Lung (tissue), 12 donors: Measurements from ENCODE around the gene APOLD1. TPM values are rescaled to one million over a fixed set of nuclear protein-coding genes. Genes with fewer than 3 reads are reported as not detected.

Experiments
- ATAC-seq: fragments of 200-7000 bp; cut with Tn5 transposase; one replicate; pipeline ENCODE4 v1.9.1; 2020; ENCODE audit warnings: moderate number of reproducible peaks; ENCODE audit not compliant: insufficient read depth, low FRiP score
- DNase-seq, 3 donors: peaks; one replicate each; pipeline ENCODE4 v3.0.0-alpha.2; 2013 to 2017
- H3K27ac ChIP-seq, 2 donors: one replicate each; pipeline ENCODE4 v1.5.1; 2013; ENCODE audit warnings: mild to moderate bottlenecking in 2 of 2, moderate library complexity in 2 of 2, control low read depth in 1 of 2, inconsistent platforms in 1 of 2, low read depth in 1 of 2, low read length in 1 of 2
- H3K27me3 ChIP-seq, 3 donors: one replicate each; pipeline ENCODE4 v1.5.1; 2013; ENCODE audit warnings: low read length in 2 of 3; ENCODE audit not compliant: control insufficient read depth in 3 of 3, insufficient read depth in 3 of 3
- H3K36me3 ChIP-seq, 4 donors: one replicate each; pipeline ENCODE4 v1.5.1; 2013; ENCODE audit warnings: low read length in 4 of 4, mild to moderate bottlenecking in 1 of 4, moderate library complexity in 1 of 4; ENCODE audit not compliant: control insufficient read depth in 4 of 4, insufficient read depth in 4 of 4
- H3K4me1 ChIP-seq, 5 donors: one replicate each; pipeline ENCODE4 v1.5.1; 2013; ENCODE audit warnings: low read length in 5 of 5, mild to moderate bottlenecking in 2 of 5, moderate library complexity in 1 of 5; ENCODE audit not compliant: control insufficient read depth in 5 of 5, insufficient read depth in 5 of 5
- H3K4me3 ChIP-seq: one replicate; pipeline ENCODE4 v1.5.1; 2013; ENCODE audit warnings: mild to moderate bottlenecking, control low read depth, moderate library complexity
- H3K9ac ChIP-seq, 2 donors: one replicate each; pipeline ENCODE4 v1.5.1; 2013; ENCODE audit warnings: low read length in 2 of 2, control low read depth in 1 of 2; ENCODE audit not compliant: insufficient read depth in 1 of 2
- H3K9me3 ChIP-seq, 4 donors: one replicate each; pipeline ENCODE4 v1.5.1; 2013; ENCODE audit warnings: low read length in 3 of 4, mild to moderate bottlenecking in 1 of 4, moderate library complexity in 1 of 4; ENCODE audit not compliant: control insufficient read depth in 4 of 4, insufficient read depth in 3 of 4
- CTCF ChIP-seq: IDR thresholded peaks from 2 replicates; pipeline ENCODE4 v1.5.1; 2012; ENCODE audit warnings: mild to moderate bottlenecking; ENCODE audit errors: control extremely low read depth, extremely low read depth
- WGBS, 2 donors: extraction: QIAGEN DNeasy Blood & Tissue Kit; methylation state at CpG; one replicate each; pipeline ENCODE4 v1.1.7; 2013; 5-methylcytosine and 5-hydroxymethylcytosine counted together
- polyA plus RNA-seq, 2 donors: library from polyadenylated mRNA; stranded (reverse); fragments of 200-250 nt; gene quantifications; one replicate each; pipeline ENCODE4 v1.2.1, GENCODE V29; 2013
- total RNA-seq, 2 donors: library from RNA; depleted of rRNA in 1 of 2; stranded (reverse); fragments of >200 nt in 1 of 2; gene quantifications; one replicate each; pipeline ENCODE4 v1.2.1, GENCODE V29; 2014 to 2021
- donor health status: control.
- donor health status: control.
- donor health status: Bipolar disorder and iron deficiency.
- donor health status: healthy.
- donor health status: DM: yes; HTN: yes; CAD: no.

The APOLD1 gene
- total and polyA plus RNA-seq, 4 donors: 3.1 to 22.9 (median 20.8) TPM

GRCh38 chr12:12822886-12823285 is 37.4 kb downstream of the APOLD1 start:
- H3K36me3 ChIP-seq: peaks cover 30 to 61% (median 58%) of the 10 kb centered on the region in 4 donors
- TF ChIP-seq CTCF: no peak
- H3K9me3 ChIP-seq: no peaks in the 10 kb centered on the region
- H3K27me3 ChIP-seq: no peaks in the 10 kb centered on the region
- no peak overlapping the region for H3K4me3 ChIP-seq
- no peak overlapping the region for H3K27ac ChIP-seq
- no peak for ATAC-seq
- no peak for DNase-seq
- 86 to 92% methylated on average over 4 of the region's 4 CpGs for WGBS, 2 donors
- no peak overlapping the region for H3K9ac ChIP-seq
- peaks cover 0 to 9% (median 0%) of the 10 kb centered on the region in 5 donors for H3K4me1 ChIP-seq

GRCh38 chr12:12823300-12823699 is 37.8 kb downstream of the APOLD1 start:
- H3K9ac ChIP-seq: no peak overlapping the region
- H3K36me3 ChIP-seq: peaks cover 32 to 61% (median 59%) of the 10 kb centered on the region in 4 donors
- H3K27ac ChIP-seq: no peak overlapping the region
- WGBS, 2 donors: 52 to 61% methylated on average over 2 of the region's 2 CpGs
- H3K4me1 ChIP-seq: peaks cover 0 to 9% (median 0%) of the 10 kb centered on the region in 5 donors
- no peak for DNase-seq
- H3K4me3 ChIP-seq: no peak overlapping the region
- ATAC-seq: no peak
- no peaks in the 10 kb centered on the region for H3K27me3 ChIP-seq
- H3K9me3 ChIP-seq: no peaks in the 10 kb centered on the region
- TF ChIP-seq CTCF: no peak

GRCh38 chr12:12823811-12824210 is 38.4 kb downstream of the APOLD1 start:
- TF ChIP-seq CTCF: no peak
- DNase-seq: no peak
- Histone ChIP-seq H3K4me3 (no peak overlapping the region), H3K27me3 (no peaks in the 10 kb centered on the region), H3K4me1 (peaks cover 0 to 9% (median 0%) of the 10 kb centered on the region in 5 donors), H3K9me3 (no peaks in the 10 kb centered on the region), H3K9ac (no peak overlapping the region), H3K27ac (no peak overlapping the region), H3K36me3 (peaks cover 32 to 66% (median 62%) of the 10 kb centered on the region in 4 donors)
- no peak for ATAC-seq
- 95 to 96% methylated on average over 5 of the region's 5 CpGs for WGBS, 2 donors
